Renal cortical epithelial cell (primary cell): ENCODE data around the gene HPS6. TPM values are rescaled to one million over a fixed set of nuclear protein-coding genes. Genes with fewer than 3 reads are reported as not detected.
"Not testable (repeated sequence)": the region's sequence is repeated elsewhere in the genome, so short reads cannot be mapped to it uniquely, and the experiment has no call there.

ENCODE experiments used
- DNase-seq: peaks from one replicate; pipeline ENCODE4 v3.0.0-alpha.2; 2011; ENCODE audit warnings: low read depth
- total RNA-seq: library from RNA; depleted of rRNA; stranded (reverse); fragments of >200 nt; gene quantifications from 2 replicates; pipeline ENCODE4 v1.2.3, GENCODE V29; 2014

The HPS6 gene
- total RNA-seq = 44.8 and 86.7 TPM in 2 replicates

- peak; percentile 77 for DNase-seq
Observed at GRCh38 chr10:102064868-102065560, at the start of gene HPS6. HPS6 (plus strand) TSS chr10:102065349; CDS start chr10:102065475, 126 bp downstream.

GRCh38 chr10:102016416-102016815 lies 48.7 kb upstream of the HPS6 start:
- DNase-seq = peak; percentile 31

GRCh38 chr10:102017295-102017694 lies 47.9 kb upstream of the HPS6 start:
- no peak for DNase-seq

- no peak for DNase-seq
Observed at GRCh38 chr10:102020938-102021337, 44.2 kb upstream of the HPS6 start.

- DNase-seq = no peak
Observed at GRCh38 chr10:102024799-102025198, 40.4 kb upstream of the HPS6 start.

- no peak for DNase-seq
Observed at GRCh38 chr10:102027261-102027660, 37.9 kb upstream of the HPS6 start.

- DNase-seq = no peak
Observed at GRCh38 chr10:102033787-102034186, 31.4 kb upstream of the HPS6 start.

GRCh38 chr10:102035807-102036206 lies 29.3 kb upstream of the HPS6 start:
- not testable (repeated sequence) for DNase-seq

GRCh38 chr10:102038410-102038809 lies 26.7 kb upstream of the HPS6 start:
- DNase-seq = no peak

GRCh38 chr10:102040305-102041050 lies 24.7 kb upstream of the HPS6 start:
- no peak for DNase-seq

- no peak for DNase-seq
Observed at GRCh38 chr10:102045292-102045691, 19.9 kb upstream of the HPS6 start.

GRCh38 chr10:102046095-102046494 lies 19.1 kb upstream of the HPS6 start:
- no peak for DNase-seq

GRCh38 chr10:102054881-102055646 lies 10.1 kb upstream of the HPS6 start:
- peak; percentile 18 for DNase-seq

GRCh38 chr10:102055647-102056419 lies 9.3 kb upstream of the HPS6 start, which contains the start of gene ARMH3:
ARMH3 (minus strand) TSS chr10:102056173; CDS start chr10:102040114, 16,059 bp downstream.
- peak; percentile 96 for DNase-seq

- no peak for DNase-seq
Observed at GRCh38 chr10:102059987-102060386, 5.2 kb upstream of the HPS6 start.

GRCh38 chr10:102064503-102064867 lies 664 bp upstream of the HPS6 start:
- DNase-seq = no peak

GRCh38 chr10:102065561-102066398 lies 631 bp downstream of the HPS6 start:
- DNase-seq = no peak

GRCh38 chr10:102066399-102067088 lies 1.4 kb downstream of the HPS6 start:
- no peak for DNase-seq

- no peak for DNase-seq
Observed at GRCh38 chr10:102067091-102067916, 2.2 kb downstream of the HPS6 start.
